Measurements from ENCODE around the gene ZZZ3. TPM values are rescaled to one million over a fixed set of nuclear protein-coding genes. Genes with fewer than 3 reads are reported as not detected.
A peak's percentile ranks its signal among the peaks of the same experiment; 100 is the strongest.

The ZZZ3 gene
- total and polyA plus RNA-seq, 2 of the 13 experiments (the other 11 are each of a cell fraction or from before 2014, with no cell fraction given) = 18.1 to 50.2 TPM

- peak; percentile 66; the same call in 1 of the 2 replicates for TF ChIP-seq HOMEZ (CRISPR knock-in tag; IDR thresholded peaks at IDR 0.05; ENCODE audit: low read depth)
- no peak for TF ChIP-seq ZFP36L1 (CRISPR knock-in tag; IDR thresholded peaks at IDR 0.05)
- peak; percentile 31 for TF ChIP-seq ZNF687 (CRISPR knock-in tag; IDR thresholded peaks at IDR 0.05)
- TF ChIP-seq ZNF543 (CRISPR knock-in tag; IDR thresholded peaks at IDR 0.05) = 0 out of 2 replicates have a peak, but pooled peaks have one; percentile 9
- TF ChIP-seq SUZ12 (IDR thresholded peaks at IDR 0.05; ENCODE audit: low read depth, low read length) = no peak
- peak; percentile 68; the same call in 1 of the 2 replicates for TF ChIP-seq NRL (CRISPR knock-in tag; IDR thresholded peaks at IDR 0.05; ENCODE audit: borderline replicate concordance)
- TF ChIP-seq SIX1 (CRISPR knock-in tag; IDR thresholded peaks at IDR 0.05; ENCODE audit: borderline replicate concordance) = no peak
- no peak for TF ChIP-seq JUND (CRISPR knock-in tag; IDR thresholded peaks at IDR 0.05)
- TF ChIP-seq ATF6 (CRISPR knock-in tag; conservative IDR thresholded peaks at IDR 0.05) = no peak
- TF ChIP-seq NFYB (CRISPR knock-in tag; IDR thresholded peaks at IDR 0.05) = no peak
- TF ChIP-seq ZNF773 (CRISPR knock-in tag; IDR thresholded peaks at IDR 0.05; ENCODE audit: borderline replicate concordance) = no peak; the same call in 1 of the 2 replicates
- no peak for TF ChIP-seq TERF1 (CRISPR knock-in tag; IDR thresholded peaks at IDR 0.05)
- TF ChIP-seq ZBTB2 (CRISPR knock-in tag; IDR thresholded peaks at IDR 0.05; ENCODE audit: low read depth) = no peak
- no peak for TF ChIP-seq MBD4 (IDR thresholded peaks at IDR 0.05; ENCODE audit: borderline replicate concordance, low read length)
- no peak for TF ChIP-seq ARID3A (IDR thresholded peaks at IDR 0.05; ENCODE audit: low read depth, low read length)
Measured at GRCh38 chr1:77682460-77683159, at the start of gene ZZZ3 (continued).

Measured in HepG2 (cell line).